KMS-11 (cell line): Measurements from ENCODE around the gene RAVER2.

ENCODE experiments used
- H2AFZ ChIP-seq: fragments of 200-600 bp; sonication (generic); 2 replicates; pipeline ENCODE4 v1.6.1; 2016; ENCODE audit warnings: antibody characterized with exemption, mixed run types, low read depth
- H3K27ac ChIP-seq: fragments of 200-600 bp; sonication (generic); 2 replicates; pipeline ENCODE4 v1.6.1; 2016; ENCODE audit warnings: mild to moderate bottlenecking, mixed run types
- H3K27me3 ChIP-seq: fragments of 200-600 bp; sonication (generic); 2 replicates; pipeline ENCODE4 v1.6.1; 2017; ENCODE audit warnings: mild to moderate bottlenecking, low read depth, mixed run types, moderate library complexity; ENCODE audit not compliant: insufficient read depth
- H3K36me3 ChIP-seq: fragments of 200-600 bp; sonication (generic); 2 replicates; pipeline ENCODE4 v1.6.1; 2017; ENCODE audit warnings: mild to moderate bottlenecking, mixed run types; ENCODE audit not compliant: insufficient read depth
- H3K4me1 ChIP-seq: fragments of 200-600 bp; sonication (generic); 2 replicates; pipeline ENCODE4 v1.6.1; 2016; ENCODE audit warnings: mild to moderate bottlenecking, low read depth, mixed run types; ENCODE audit not compliant: poor library complexity, severe bottlenecking
- H3K4me2 ChIP-seq: fragments of 200-600 bp; sonication (generic); 2 replicates; pipeline ENCODE4 v1.7.0; 2016; ENCODE audit warnings: mild to moderate bottlenecking, mixed run types
- H3K4me3 ChIP-seq: fragments of 200-600 bp; sonication (generic); IDR thresholded peaks from 2 replicates; pipeline ENCODE4 v1.6.1; 2017; ENCODE audit warnings: low read depth, low read length, mixed read lengths; ENCODE audit not compliant: insufficient read depth
- H3K79me2 ChIP-seq: fragments of 200-600 bp; sonication (generic); 2 replicates; pipeline ENCODE4 v1.6.1; 2016; ENCODE audit warnings: low read depth, mixed run types; ENCODE audit not compliant: insufficient read depth
- H3K9ac ChIP-seq: fragments of 200-600 bp; sonication (generic); 2 replicates; pipeline ENCODE4 v1.6.1; 2016; ENCODE audit warnings: mild to moderate bottlenecking, mixed run types
- H4K20me1 ChIP-seq: fragments of 200-600 bp; sonication (generic); 2 replicates; pipeline ENCODE4 v1.6.1; 2016; ENCODE audit warnings: mild to moderate bottlenecking, mixed run types; ENCODE audit not compliant: insufficient read depth
- CTCF ChIP-seq: fragments of 200-600 bp; sonication (generic); conservative IDR thresholded peaks from 2 replicates; pipeline ENCODE4 v1.6.1; 2017; ENCODE audit warnings: low read depth, mild to moderate bottlenecking, antibody characterized with exemption, low read length, moderate library complexity, mixed read lengths

RAVER2 gene

GRCh38 chr1:64801851-64802523 lies 57.1 kb downstream of the RAVER2 start:
- Histone ChIP-seq H3K36me3 (no peaks in the 10 kb centered on the region), H3K79me2 (no peaks in the 10 kb centered on the region; the same call in 1 of the 2 replicates), H3K27ac (no peak overlapping the region), H3K4me3 (no peak overlapping the region), H3K27me3 (no peaks in the 10 kb centered on the region), H4K20me1 (no peaks in the 10 kb centered on the region), H3K4me1 (no peaks in the 10 kb centered on the region), H2AFZ (no peak overlapping the region), H3K9ac (no peak overlapping the region), H3K4me2 (no peak overlapping the region)
- TF ChIP-seq CTCF: no peak

- Histone ChIP-seq H3K27me3 (no peaks in the 10 kb centered on the region), H3K27ac (no peak overlapping the region), H3K4me3 (no peak overlapping the region), H2AFZ (no peak overlapping the region), H3K9ac (no peak overlapping the region), H3K4me2 (no peak overlapping the region), H3K36me3 (no peaks in the 10 kb centered on the region), H3K79me2 (no peaks in the 10 kb centered on the region), H3K4me1 (no peaks in the 10 kb centered on the region), H4K20me1 (no peaks in the 10 kb centered on the region)
- no peak for TF ChIP-seq CTCF
These were observed 64.4 kb downstream of the RAVER2 start for GRCh38 chr1:64809309-64809708.

- Histone ChIP-seq H4K20me1 (no peaks in the 10 kb centered on the region), H3K4me3 (no peak overlapping the region), H3K27me3 (no peaks in the 10 kb centered on the region), H3K36me3 (no peaks in the 10 kb centered on the region), H3K27ac (no peak overlapping the region), H3K4me2 (no peak overlapping the region), H3K9ac (no peak overlapping the region), H3K79me2 (no peaks in the 10 kb centered on the region), H2AFZ (no peak overlapping the region), H3K4me1 (no peaks in the 10 kb centered on the region)
- TF ChIP-seq CTCF: no peak
These were observed 65.1 kb downstream of the RAVER2 start for GRCh38 chr1:64810001-64810400.

DNA sequence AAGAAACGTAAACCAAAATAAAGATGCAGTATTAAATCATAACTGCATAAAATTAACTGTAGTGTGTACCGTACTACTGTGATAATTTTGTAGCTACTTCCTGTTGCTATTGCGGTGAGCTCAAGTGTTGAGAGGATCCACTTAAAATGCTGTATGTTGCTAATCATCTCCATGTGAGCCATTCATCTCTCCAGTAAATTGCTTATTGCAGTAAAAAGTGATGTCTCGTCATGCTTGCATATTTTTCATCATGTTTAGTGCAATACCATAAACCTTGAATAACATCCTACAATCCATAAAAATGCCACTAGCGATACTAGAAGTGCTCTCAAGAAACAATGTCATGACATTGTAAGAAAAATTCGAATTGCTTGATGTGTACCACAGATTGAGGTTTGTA lies 66.3 kb downstream of the RAVER2 start:
- H3K9ac ChIP-seq: no peak overlapping the region
- TF ChIP-seq CTCF: no peak

More for the DNA sequence above, 66.3 kb downstream of the RAVER2 start:
- no peaks in the 10 kb centered on the region for H4K20me1 ChIP-seq
- no peak overlapping the region for H3K4me3 ChIP-seq
- H3K4me2 ChIP-seq: no peak overlapping the region
- H3K36me3 ChIP-seq: no peaks in the 10 kb centered on the region
- no peak overlapping the region for H2AFZ ChIP-seq
- no peaks in the 10 kb centered on the region for H3K27me3 ChIP-seq
- H3K79me2 ChIP-seq: no peaks in the 10 kb centered on the region
- H3K4me1 ChIP-seq: no peaks in the 10 kb centered on the region
- no peak overlapping the region for H3K27ac ChIP-seq
